ENCODE results near the gene MYPOP. TPM values are rescaled to one million over a fixed set of nuclear protein-coding genes. Genes with fewer than 3 reads are reported as not detected.

MYPOP gene
- total and polyA plus RNA-seq, 9 of the 15 experiments (the other 6 are each of a cell fraction or from before 2014, with no cell fraction given): 0.32 to 7.6 (median 1.6) TPM

DNA sequence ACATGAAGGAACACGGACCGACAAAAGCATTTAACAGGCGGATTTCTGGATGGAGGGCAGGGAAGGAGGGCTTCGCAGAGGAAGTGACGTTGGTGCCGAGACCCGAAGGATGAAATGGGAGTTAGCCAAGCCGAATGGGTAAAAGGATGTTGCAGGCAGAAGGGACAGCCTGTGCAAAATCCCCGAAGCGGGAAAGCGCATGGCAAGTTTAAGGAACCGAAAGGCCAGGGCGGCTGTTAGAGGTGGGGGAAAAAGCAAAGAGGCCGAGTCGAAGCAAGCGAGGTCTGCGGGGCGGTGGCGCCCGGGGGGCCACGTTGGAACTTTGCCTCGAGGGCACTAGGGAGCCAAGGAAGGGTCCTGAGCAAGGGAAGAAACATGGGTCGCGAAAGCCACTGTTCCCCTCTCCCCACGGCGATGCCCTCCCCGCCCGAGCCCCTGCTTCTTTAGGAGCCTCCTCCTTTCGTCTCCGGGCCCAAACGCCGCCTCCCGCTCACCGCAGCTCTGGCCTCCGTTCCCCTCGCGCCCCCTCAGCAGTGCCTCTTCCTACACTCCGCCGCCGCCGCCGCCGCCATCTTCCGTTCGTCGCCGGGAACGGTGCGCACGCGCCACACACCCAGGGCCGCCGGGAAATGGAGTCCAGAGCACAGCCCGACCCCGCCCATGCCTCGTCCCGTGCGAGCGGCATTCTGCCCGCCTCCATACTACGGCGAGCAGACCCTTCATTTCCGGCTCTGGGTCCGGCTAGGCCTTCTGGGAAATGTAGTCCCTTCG is 39.7 kb downstream of the MYPOP start, which contains the start of gene SYMPK (continued):
- TF ChIP-seq ZNF408 (CRISPR knock-in tag; IDR thresholded peaks at IDR 0.05; ENCODE audit: low read depth) (no peak), MTA2 (IDR thresholded peaks at IDR 0.05; ENCODE audit: low read depth) (no peak), ARHGAP35 (IDR thresholded peaks at IDR 0.05; ENCODE audit: partially characterized antibody) (no peak), SMC3 (conservative IDR thresholded peaks at IDR 0.05; ENCODE audit: insufficient read depth, low read depth, low read length) (no peak), ZNF584 (CRISPR knock-in tag; IDR thresholded peaks at IDR 0.05; ENCODE audit: low read depth) (no peak), SREBF2 (CRISPR knock-in tag; IDR thresholded peaks at IDR 0.05) (no peak), ZNF77 (CRISPR knock-in tag; IDR thresholded peaks at IDR 0.05) (no peak), ZNF644 (tag; IDR thresholded peaks at IDR 0.05; ENCODE audit: low read depth) (peak; percentile 85; the same call in 1 of the 2 replicates), EP400 (IDR thresholded peaks at IDR 0.05) (peak; percentile 82), BDP1 (IDR thresholded peaks at IDR 0.05; ENCODE audit: insufficient read depth, insufficient read length) (no peak), NR2C1 (IDR thresholded peaks at IDR 0.05) (no peak; the same call in 1 of the 2 replicates), NR2C1 (tag; IDR thresholded peaks at IDR 0.05) (peak; percentile 88), STAT5B (CRISPR knock-in tag; IDR thresholded peaks at IDR 0.05) (no peak), HCFC1 (IDR thresholded peaks at IDR 0.05; ENCODE audit: low read depth, low read length) (peak; percentile 99), TEAD2 (tag; IDR thresholded peaks at IDR 0.05) (no peak), RFX5 (IDR thresholded peaks at IDR 0.05; ENCODE audit: low read depth, low read length) (no peak), ZBTB17 (CRISPR knock-in tag; IDR thresholded peaks at IDR 0.05) (no peak), KLF10 (CRISPR knock-in tag; IDR thresholded peaks at IDR 0.05) (no peak), HMG20B (CRISPR knock-in tag; IDR thresholded peaks at IDR 0.05) (no peak), SMARCE1 (IDR thresholded peaks at IDR 0.05) (0 out of 2 replicates have a peak, but pooled peaks have one; percentile 48), KLF6 (CRISPR knock-in tag; IDR thresholded peaks at IDR 0.05; ENCODE audit: borderline replicate concordance) (no peak; the same call in 1 of the 2 replicates), CREBBP (IDR thresholded peaks at IDR 0.05; ENCODE audit: low read depth, low read length) (no peak), ZNF431 (CRISPR knock-in tag; IDR thresholded peaks at IDR 0.05) (no peak), RBBP5 (IDR thresholded peaks at IDR 0.05; ENCODE audit: borderline replicate concordance, insufficient read depth, low read length, poor library complexity, severe bottlenecking) (peak; percentile 33), ZNF354B (CRISPR knock-in tag; IDR thresholded peaks at IDR 0.05) (no peak), ETV5 (CRISPR knock-in tag; IDR thresholded peaks at IDR 0.05; ENCODE audit: low read depth) (peak; percentile 26; the same call in 1 of the 2 replicates), ZNF134 (CRISPR knock-in tag; conservative IDR thresholded peaks at IDR 0.05) (no peak), GATAD2B (IDR thresholded peaks at IDR 0.05; ENCODE audit: borderline replicate concordance) (no peak), TEAD4 (IDR thresholded peaks at IDR 0.05; ENCODE audit: low read length) (no peak; the same call in 1 of the 2 replicates), TEAD4 (CRISPR knock-in tag; IDR thresholded peaks at IDR 0.05; ENCODE audit: borderline replicate concordance) (no peak), RBM39 (optimal IDR thresholded peaks at IDR 0.05; ENCODE audit: low read depth, low read length) (no peak), IFI16 (CRISPR knock-in tag; IDR thresholded peaks at IDR 0.05) (no peak), RB1 (IDR thresholded peaks at IDR 0.05; ENCODE audit: low read depth) (peak; percentile 81), NFIC (IDR thresholded peaks at IDR 0.05) (0 out of 2 replicates have a peak, but pooled peaks have one; percentile 24), ZFPM2 (CRISPR knock-in tag; IDR thresholded peaks at IDR 0.05) (no peak), PHB2 (IDR thresholded peaks at IDR 0.05; ENCODE audit: low read depth) (no peak)
